Measurements from ENCODE around the gene SPDEF.

Gene SPDEF

DNA sequence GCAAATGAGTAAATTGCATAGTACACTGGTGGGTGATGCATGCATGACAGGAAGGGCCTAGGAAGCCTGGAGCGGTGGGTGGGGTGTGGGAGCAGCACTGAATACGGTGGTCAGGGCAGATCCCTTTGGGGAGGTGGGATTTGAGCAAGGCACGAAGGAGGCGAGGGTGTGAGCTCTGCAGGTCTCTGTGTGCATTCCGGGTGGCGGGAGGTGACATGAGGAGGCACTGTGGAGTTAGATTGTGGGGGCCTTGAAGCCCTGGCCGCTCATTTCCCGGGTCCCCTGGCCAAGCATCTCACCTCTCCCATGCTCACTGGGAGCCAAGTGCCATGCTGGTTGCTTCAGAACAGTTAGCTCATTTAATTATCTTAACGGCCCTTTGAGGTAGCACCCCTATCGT lies 6.2 kb upstream of the SPDEF start:
- no peak for DNase-seq

DNA sequence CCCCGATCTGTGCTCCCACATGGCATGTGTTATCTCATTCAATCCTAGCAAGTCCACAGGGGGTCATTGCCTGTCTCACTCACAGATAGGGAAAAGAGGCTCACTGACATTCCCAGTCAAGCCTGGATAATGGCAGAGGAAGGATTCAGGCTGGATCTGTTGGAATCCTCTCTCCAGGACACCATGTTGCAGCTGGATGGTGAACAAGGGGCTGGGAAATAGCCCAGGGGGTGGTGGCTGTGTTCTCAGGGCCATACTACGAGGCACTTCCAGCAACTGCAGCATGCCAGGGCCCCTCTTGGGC lies 5.0 kb upstream of the SPDEF start:
- DNase-seq = no peak

DNA sequence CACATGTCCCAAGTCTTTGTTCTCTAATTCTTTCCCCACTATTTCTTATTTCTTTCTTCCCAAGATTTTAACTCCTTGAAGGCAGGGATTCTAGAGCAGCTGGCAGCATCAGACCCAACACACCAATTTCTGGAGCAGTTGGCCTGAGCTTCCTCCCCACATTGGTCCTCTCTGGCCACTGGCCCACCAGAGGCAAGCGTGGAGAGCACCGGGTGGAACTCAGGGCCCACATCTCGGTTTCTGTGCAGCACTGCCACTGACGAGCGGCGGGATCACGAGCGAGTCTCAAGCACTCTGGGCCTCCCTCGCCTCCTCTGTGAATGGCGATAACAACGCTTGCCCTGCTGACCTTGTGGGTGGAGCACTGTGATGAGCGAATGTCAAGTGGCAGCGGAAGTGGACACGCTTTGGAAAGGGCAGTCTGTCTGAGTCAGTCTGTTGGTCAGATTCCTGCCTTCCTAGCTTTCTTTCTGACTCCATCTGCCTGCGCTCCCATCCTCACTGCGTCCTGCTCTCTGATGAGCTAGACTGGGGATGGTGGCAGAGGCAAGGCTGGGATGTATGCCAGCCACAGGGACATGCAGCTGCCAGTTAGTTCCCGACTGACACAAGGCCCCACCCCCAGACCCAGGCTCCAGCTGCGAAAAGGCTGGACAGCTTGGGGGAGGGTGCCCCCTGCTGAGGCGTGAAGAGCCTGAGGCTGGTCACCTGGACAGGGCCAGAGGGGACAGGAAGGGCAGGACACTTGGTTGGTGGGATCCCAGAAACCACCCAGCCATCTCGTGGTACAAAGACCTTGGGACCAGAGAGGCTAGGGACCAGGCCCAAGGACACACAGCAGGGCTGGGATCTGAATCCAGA lies 4.5 kb upstream of the SPDEF start:
- no peak for DNase-seq

DNA sequence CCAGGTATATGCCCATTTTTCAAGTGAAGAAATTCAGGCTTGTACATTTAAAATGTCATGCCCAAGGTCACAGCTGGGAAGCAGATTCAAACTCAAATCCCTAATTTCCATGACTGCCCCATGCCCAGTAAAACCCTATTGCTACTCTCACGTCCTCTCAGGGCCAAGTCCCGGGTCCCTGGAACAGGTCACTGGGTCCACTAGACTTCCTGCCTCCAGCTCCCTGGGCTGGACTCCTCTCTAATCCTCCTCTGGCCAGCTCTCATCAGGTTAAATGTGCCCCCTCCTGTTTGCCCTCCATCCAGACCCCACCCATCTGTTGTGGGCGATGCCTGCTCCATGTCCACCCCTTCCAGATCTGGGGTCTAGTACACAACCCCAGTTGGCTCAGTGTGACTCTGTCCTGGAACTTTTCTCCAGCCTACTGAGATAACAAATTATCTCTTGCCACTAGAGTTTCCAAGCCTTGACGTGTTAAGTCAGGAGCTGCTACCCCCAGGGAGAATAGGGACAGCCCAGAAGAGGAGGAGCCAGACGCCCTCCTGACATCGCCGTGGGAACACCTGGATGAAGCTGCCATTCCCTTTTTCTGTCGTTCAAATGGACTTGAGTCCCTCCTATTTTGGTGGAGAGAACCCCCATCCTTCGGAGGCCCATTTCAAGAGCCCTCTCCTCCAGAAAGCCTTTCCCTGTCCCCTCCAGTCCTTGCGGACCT lies 3.7 kb upstream of the SPDEF start:
- DNase-seq = no peak

DNA sequence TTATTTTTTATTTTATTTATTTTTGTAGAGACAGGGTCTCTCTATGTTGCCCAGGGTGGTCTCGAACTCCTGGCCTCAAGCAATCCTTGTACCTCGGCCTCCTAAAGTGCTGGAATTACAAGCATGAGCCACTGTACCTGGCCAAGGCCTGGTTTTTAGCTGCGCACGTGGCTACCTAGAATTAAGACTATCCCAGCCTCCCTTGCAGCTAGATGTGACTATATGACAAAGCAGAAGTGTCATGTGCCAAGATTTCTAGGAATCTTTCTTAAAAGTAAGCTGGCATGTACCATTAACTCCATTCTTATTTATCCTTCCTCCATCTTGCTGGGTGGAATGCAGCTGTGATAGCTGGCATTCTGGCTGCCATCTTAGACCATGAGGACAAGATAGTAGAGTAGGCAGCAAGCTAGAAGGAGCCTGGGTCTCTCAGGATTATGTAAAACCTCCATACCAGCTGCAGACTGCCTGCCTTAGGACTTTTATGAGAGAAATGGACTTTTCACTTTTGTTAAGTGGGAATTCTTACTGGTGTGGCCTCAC lies 2.1 kb upstream of the SPDEF start:
- no peak for DNase-seq

DNA sequence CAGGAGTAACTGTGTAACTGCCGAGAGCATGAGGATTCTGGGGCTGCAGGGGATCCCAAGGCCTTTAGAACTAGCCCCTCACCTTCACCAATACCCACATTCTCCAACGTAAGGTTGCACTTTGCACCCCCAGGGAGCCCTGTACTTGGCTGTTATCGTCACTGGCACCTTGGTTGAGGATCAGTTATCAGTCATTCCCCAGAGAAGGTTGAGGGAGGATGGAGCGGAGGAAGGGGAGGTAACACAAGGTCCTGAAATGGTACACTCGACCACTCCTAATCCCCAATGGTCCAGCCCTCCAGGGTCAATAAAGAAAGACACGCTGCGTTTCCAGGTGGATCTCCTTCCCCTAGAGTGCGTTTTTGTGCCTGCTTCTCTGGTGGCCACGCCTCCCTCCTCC lies 1.1 kb upstream of the SPDEF start:
- DNase-seq = no peak

DNA sequence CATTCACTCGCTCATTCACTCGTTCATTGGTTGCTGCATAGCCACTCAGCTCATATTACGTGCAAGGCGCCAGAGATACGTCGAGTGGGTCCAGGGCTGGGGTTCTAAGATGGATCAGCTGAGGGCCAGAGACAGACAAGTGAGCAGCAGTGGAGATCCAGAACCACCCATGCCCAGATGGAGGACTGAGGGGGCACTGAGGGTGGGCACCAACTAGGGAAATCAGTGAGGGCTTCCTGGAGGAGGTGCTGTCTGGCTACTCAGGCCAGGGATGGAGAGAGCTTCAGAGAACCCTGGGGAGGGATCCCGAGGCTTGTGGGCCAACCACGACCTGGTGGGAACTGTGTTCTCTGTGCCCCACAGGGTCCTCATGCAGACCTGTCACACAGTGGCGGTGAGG lies 364 bp upstream of the SPDEF start:
- no peak for DNase-seq

DNA sequence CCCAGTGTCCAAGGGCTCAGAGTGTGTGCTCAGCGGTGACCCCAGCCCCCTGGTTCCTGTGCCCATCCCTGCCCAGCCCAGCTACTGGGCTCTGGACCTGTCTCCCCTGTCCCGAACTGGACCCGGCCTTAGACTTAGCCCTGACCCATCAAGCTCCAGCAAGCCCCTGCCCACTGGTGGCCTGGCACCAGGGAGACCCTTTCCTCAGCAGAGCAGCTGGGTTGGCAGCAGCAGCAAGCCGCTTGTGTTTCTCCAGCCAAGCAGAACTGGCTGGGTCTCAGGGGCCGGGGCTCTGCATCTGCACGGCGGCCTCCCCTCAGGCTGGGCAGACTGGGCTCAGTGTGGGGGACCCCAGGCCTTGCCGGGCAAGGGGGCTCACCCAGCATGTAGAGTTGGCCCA lies 801 bp downstream of the SPDEF start:
- no peak for DNase-seq

DNA sequence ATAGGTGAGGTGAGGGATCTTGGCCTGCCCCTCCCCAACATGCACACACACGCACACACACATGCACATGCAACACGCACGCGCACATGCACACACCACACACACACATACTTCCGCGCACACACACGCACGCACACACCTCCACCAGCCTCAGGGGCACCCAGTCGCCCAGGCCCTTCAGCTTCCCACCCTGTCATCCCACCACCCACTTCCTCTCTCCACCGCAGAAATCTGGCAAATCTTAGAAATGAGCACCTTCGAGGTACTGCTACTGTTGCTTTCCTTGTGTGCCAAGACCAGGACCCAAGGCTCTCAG lies 1.2 kb downstream of the SPDEF start:
- no peak for DNase-seq

DNA sequence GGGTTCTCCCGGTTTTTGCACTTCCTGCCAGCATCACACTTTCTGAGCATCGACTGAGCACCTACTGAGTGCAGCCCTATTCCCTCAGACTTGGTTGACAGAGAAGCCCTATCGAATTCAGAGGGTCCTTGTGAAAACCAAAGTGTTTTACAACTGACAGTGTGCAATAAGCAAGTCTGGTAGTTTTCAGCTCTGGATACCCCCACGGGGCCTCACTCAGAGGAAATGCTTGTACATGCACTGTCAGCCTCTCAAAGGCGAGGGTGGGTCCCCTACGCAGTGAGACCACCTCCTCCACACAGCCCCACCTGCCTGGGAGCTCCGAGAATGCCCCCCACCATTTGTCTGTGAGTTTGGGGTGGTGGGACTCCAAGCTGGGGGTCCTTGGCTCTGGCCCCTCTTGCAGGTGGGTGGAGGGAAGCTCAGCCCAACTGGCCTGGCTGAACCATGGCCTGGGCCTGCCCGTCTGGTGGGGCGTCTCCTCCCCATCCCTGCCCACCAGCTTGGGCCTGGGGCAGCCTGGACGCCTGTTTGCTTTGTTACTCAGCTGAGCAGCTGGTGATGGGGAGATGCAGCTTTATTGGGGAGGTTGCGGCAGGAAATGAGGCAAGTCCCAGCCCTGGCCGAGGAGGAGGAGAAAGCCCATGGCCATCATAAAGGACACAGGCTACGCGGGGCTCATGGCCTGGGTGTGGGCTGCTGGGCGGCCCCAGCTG lies 1.7 kb downstream of the SPDEF start:
- no peak for DNase-seq

DNA sequence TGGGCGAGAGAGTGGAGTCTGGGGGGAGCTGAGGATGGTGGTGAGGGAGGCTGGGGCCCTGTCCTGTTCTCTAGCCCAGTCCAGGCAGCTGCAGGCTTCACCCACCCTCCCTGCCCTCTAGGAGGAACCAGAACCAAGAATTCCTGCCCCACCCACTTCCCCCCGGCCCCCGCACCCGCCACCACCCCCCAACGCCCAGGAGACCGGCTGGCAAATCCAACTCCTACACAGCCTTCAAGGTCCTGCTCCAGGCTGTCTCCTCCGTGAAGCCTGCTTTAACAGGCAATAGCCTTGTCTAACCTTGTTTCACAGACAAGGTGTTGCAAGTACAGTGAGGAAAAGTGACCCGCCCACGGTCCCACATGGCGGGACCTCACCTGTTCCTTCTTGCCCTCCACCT lies 2.4 kb downstream of the SPDEF start:
- DNase-seq = no peak

DNA sequence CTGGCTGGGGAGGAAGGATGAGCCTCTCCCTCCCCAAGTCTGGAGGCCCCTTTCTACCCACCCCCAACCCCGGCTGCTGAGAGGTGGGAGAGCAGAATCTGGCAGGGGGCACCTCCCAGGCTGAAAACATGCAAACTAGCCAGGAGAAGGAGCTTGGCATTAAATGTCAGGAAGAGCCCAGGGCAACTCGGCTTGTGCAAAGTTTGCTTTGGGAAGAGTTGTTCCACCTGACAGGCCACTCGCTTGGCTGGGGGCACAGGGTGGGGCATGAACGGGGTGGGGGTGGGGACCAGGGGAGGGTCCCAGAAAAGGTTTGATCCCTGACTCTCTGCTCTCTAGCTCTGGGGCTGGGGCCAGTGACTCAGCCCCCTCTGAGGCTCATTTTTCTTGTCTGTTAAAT lies 3.0 kb downstream of the SPDEF start:
- no peak for DNase-seq

DNA sequence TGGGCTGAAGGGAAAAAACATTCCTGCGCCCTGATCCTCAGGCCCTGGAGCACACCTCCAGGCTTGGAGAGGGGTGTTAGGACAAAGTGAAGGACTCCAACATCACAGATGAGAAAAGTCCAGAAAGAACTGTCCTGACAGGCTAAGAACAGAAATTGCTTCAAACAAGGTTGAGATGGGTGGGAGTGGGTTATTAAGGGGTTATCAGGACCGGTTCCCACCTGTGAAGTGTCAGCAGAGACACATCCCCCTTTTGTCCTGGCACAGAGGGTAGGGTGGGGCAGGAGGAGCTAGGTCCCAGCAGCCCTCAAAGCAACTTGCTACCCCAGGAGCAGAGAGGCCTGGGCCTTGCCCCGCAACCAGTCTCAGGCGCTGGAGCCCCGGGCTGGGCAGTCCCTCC lies 3.5 kb downstream of the SPDEF start:
- DNase-seq = no peak

DNA sequence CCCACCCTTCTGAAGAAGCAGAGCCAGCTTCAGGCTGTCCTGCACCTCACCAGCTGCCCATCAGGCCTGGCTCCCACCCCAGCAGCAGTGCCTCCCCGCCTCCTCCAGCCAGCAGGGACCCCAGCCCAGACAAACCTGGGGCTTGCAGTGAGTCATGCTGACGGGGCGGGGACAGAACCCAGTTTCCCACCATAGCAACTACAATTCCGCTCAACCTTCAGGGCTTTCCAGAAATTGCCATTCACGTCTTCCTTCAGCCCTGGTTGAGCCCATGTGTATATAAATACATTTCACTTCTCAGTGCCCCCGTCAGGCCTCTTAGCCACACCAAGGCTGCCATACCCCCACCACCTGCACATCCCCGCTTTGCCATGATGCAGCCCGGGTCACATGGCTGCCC lies 4.4 kb downstream of the SPDEF start:
- no peak for DNase-seq

DNA sequence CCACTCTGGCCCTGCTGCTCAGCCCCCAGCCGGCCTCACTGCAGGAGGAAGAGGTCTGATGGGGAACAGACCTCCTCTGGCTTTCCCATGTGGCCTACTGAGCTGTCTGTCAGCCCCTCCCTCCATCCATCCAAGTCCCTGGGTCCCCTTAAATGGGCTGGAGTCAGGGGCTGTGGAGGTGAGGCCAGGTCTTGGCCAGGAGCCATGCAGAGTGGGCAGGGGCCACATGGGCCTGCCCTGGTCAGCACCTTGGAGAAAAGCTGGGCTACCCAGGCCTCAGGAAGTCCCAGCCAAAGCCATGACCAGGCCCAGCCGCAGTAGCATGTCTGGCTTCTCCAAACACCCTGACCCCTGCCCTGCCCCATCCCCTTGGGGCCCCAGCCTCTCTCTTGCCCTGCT lies 6.3 kb downstream of the SPDEF start:
- DNase-seq = no peak

DNA sequence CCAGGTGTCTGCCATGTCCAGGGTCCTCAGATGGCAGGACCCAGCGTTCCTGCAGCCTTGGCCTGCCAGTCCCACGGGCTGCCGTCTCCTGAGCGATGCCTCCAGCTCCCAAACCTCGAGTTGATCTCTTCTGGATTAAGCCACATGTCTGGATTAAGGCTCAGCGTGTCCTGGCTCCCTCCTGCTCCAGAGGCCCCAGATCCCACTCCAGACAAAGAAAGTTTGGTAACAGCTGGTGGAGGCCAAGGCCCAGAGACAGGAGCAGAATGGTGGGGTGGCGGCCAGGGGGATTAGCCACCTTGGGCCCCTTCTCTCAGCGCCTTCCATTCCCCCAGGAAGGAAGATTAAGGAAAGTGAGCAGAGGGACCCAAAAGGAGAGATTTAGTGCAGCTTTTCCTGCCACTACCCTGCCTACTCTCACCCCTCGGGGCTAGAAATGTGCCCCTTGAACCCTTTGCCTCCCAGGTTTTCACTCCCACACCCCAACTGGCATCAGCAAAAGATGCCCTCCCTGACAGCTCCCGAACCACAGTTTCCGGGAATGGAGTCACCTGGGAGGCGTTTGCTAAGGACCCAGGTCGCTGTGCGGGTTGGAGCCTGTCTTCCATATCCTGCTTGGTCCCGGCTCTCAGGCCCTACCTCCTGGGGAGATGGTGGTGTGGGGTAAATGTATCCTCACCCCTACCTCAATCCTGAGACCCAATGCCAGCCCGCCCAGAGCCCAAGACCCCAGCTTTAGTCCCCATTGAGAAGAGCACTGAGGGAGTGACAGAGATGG lies 6.9 kb downstream of the SPDEF start:
- DNase-seq = no peak

DNA sequence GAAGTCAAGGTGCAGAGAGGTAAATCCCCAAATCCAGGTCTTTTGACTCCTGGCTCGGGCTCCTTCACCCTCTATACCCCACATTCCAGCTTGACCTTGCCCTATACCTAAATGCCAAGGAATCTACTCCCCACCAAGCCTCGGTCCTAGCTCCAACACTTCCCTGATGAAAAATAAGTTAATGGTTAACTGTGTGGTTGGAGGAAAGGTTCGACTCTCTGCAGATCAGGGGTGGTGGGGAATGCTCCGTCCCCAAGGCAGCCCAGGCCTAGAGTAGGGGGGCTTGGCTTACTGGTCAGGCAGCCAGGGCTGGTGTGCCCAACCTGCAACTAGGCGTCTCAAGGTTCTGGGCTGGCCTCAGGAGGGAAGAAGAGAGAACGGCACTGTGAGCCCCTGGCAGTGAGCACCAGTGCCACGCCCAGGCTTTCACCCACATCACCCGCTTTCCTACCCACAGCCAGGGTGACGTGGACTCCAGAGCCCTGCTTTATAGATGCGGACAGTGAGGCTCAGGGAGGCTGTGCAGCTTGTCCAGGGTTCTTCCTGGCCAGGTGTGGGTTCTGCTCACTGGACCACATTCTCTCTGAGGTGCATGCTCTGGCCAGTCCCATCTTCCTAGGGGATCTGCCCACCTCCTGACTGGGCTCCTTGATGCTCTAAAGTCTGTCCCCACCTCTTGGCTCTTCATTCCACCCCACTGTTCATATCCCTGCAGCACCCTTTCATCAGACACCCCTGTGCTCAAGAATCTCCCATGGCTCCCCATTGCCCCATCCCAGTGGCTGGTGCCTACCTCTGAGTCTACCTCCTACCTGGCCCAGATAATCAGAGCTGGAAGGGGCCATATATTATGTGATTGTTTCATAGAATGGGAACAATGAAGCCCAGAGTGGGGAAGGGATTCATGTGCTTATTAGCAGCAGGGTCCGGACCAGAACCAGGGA lies 8.2 kb downstream of the SPDEF start:
- DNase-seq = no peak

DNA sequence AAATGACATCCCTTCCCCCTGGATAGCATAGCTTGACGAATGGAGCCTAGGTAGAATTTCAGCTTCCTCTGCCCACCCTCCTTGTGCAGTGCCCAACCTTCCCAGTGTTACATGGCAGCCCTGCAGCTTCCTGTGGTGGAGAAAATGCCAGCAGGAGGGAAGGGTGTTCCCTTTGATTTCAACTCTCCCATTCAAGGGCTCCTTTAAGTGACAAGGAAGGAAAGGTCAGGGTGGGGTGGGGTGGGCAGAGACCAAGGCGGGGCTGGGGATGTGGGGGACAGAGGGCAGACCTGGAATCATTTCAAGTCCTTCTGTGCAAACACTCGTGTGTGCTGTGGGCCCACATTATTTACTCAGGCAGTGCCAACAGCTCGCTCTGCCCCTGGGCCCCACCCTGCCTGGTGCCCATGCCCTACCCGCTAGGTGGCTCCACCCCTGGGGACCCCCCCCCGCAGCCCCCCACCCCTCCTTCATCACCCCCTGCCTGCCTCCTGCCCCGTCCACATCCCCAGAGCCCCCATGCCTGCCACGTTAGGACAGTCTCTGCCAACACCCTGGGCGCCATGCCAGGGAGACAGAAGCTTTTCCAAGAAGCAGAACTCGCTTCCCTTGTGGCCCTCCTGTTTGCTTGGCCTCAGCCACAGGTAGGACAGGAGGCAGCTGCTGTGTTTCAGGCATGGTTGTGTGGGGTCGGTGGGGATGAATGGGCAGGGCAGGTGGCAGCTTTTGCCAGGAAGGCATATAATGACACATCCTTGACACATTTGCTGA lies 9.4 kb downstream of the SPDEF start:
- DNase-seq = no peak

DNA sequence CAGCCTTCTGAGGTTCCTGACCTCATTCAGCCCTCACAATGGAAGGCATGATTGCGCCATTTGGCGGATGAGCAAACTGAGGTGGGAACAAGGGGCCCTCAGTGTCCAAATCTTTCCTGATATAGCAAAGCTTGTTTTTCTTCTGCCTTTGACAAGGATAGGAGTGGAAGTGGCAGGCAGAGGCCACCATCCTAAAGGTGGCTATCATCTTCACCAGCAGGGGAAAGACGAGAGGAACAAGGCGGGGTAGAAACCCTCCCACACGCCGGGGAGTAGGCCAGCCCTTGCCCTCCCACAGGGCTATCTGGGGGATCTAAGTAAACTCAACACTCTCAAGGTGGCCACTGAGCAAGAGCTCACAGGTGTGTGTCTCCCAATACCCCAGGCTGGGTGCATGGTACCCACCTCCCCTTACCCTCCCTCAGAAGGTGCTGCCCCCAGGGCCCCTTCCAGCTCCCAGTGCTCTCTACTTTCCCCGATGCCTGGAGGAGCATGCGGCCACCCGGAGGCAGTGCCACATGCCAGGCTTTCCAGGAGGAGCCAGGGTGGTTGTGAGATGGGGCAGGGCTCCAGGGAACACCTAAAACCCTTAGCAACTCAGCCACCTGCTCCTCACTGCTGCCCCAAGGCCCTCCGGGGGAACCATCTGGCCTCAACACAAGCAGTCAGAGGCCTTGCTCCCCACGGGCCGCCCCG lies 11.2 kb downstream of the SPDEF start:
- no peak for DNase-seq

DNA sequence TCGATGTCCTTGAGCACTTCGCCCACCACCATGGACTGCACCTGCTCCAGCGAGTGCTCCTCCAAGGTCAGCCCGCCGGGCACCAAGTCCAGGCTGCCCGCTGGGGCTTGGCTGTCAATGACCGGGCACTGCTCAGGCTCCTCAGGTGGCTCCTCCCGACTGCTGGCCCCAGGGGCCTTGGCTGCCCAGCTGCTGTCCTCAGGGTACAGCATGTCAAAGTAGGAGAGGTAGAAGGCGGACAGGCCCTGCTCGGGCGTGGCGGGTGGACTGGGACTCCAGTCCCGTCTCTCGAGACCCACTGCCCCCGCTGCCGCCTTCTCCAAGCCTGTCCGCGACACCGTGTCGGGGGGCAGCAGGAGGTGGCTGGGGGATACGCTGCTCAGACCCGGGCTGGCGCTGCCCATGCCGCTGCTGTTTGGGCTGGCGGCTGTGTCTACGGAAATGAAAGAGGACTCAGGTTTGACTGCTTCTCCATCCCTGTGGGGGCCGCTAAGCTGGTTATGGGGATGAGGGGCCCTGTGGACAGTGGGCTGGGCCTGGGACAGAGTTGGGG lies 12.0 kb downstream of the SPDEF start:
- DNase-seq = no peak

Data from activated CD4-positive, alpha-beta T cell treated with anti-CD3 and anti-CD28 coated beads for 1 hour (primary cell).